BE2C (cell line): ENCODE results near the gene ADGRD1.

Experiments
- DNase-seq: peaks from one replicate; pipeline ENCODE4 v3.0.0-alpha.2; 2020
- H3K27me3 ChIP-seq: fragments of 250-450 bp; sonication (Bioruptor Pico); 2 replicates; pipeline ENCODE4 v1.5.1; 2020; ENCODE audit warnings: mild to moderate bottlenecking
- H3K36me3 ChIP-seq: fragments of 250-450 bp; sonication (Bioruptor Pico); 2 replicates; pipeline ENCODE4 v1.5.1; 2020; ENCODE audit warnings: mild to moderate bottlenecking
- H3K4me1 ChIP-seq: fragments of 250-450 bp; sonication (Bioruptor Pico); 2 replicates; pipeline ENCODE4 v1.5.1; 2020
- H3K4me3 ChIP-seq: 2 replicates; pipeline ENCODE4 v1.5.1; 2011; ENCODE audit warnings: low read depth, low read length
- H3K9me3 ChIP-seq: fragments of 250-450 bp; sonication (Bioruptor Pico); 2 replicates; pipeline ENCODE4 v1.5.1; 2020
- TF ChIP-seq, protein P1 (sequence below): IDR thresholded peaks from 2 replicates; pipeline ENCODE4 v1.5.1; 2012; ENCODE audit warnings: mild to moderate bottlenecking, low read depth, low read length

Gene ADGRD1

DNA sequence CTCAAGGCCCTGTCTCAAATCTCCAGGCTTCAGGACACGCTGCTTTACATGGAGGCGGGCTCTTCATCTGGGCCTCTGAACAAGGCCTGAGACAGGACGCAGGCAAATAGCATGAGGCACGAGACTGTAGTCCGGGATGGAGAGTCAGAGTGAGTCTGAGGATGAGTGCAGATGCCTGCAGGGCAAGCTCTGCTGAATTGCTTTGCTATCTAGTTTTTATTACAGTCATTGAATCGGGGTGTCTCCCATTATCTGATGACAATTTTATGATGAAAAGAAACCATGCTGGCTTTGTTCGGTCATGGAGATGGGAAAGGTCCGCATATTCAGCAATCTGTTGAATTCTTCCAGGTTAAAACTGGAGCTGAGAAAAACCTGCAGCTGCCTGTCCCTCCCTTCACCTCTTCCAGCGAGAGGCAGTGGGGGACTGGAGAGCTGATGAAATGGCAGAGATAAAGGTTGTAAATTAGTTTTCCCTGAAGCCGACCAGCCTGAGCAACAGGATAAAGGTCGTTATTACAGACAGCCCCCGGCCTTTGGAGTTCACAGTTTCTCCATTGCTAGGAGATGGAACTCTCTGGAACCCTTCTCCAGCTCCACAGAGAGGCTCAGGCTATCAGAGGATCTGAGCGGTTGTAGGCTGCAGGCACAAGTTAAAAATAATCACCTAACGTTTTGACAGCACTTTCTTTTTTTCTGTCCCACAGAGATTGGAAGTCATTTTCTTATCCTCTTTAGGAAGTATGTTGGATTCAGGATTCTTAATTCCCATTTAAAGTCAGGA is 1.3 kb upstream of the ADGRD1 start:
- peaks cover 25% of the 10 kb centered on the region for H3K4me1 ChIP-seq
- H3K36me3 ChIP-seq: no peaks in the 10 kb centered on the region
- DNase-seq: peak; percentile 73
- H3K4me3 ChIP-seq: peak overlapping the region; percentile 24
- H3K27me3 ChIP-seq: no peaks in the 10 kb centered on the region
- peaks cover 3% of the 10 kb centered on the region; the same call in 1 of the 2 replicates for H3K9me3 ChIP-seq
- TF ChIP-seq, protein P1, sequence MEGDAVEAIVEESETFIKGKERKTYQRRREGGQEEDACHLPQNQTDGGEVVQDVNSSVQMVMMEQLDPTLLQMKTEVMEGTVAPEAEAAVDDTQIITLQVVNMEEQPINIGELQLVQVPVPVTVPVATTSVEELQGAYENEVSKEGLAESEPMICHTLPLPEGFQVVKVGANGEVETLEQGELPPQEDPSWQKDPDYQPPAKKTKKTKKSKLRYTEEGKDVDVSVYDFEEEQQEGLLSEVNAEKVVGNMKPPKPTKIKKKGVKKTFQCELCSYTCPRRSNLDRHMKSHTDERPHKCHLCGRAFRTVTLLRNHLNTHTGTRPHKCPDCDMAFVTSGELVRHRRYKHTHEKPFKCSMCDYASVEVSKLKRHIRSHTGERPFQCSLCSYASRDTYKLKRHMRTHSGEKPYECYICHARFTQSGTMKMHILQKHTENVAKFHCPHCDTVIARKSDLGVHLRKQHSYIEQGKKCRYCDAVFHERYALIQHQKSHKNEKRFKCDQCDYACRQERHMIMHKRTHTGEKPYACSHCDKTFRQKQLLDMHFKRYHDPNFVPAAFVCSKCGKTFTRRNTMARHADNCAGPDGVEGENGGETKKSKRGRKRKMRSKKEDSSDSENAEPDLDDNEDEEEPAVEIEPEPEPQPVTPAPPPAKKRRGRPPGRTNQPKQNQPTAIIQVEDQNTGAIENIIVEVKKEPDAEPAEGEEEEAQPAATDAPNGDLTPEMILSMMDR: no peak

DNA sequence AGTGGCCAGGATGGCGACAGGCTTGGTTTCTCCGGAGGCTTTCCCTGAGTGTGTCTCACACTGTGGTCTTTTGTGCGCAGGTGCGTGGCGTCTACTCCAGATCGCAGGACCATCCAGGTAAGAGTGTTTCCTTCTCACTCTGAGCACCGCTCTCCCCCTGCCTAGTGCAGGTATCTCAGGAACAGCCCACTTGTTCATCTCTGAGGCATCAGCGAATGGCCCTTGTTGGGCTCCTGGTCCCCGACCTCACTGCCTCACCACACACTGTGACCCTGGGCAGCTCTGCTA is 781 bp downstream of the ADGRD1 start:
- Histone ChIP-seq H3K9me3 (peaks cover 3% of the 10 kb centered on the region; the same call in 1 of the 2 replicates), H3K4me3 (no peak overlapping the region), H3K27me3 (no peaks in the 10 kb centered on the region), H3K36me3 (no peaks in the 10 kb centered on the region), H3K4me1 (peaks cover 25% of the 10 kb centered on the region)
- TF ChIP-seq, protein P1: no peak
- DNase-seq: no peak

DNA sequence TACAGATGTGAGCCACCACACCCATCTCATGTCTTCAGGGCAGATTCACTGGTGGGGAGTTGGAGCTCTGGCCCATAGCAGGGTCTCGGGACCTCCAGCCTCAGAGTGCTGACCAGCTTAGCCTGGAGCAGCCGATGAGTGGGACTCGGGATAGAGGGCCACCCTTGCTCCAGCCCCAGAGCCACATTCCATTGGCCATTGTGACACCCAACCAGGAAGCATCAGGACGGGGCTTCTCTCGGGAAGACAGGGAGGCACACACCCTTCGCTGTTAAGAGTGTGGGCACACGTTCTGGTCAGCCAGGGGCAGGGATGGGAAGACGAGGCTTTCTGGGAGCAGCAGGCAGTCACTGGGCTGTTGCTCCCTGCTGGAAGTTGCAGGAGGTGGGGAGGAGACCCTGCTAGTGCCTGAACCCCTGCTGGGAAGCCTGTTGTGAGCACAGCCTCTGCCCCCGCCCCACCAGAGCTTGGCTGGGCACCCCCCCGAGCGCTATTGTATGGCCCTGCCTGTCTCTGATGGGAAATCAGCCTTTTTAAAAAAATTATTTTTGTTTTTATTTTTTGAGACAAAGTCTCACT is 1.6 kb downstream of the ADGRD1 start:
- TF ChIP-seq, protein P1: no peak
- Histone ChIP-seq H3K36me3 (no peaks in the 10 kb centered on the region), H3K27me3 (no peaks in the 10 kb centered on the region), H3K9me3 (peaks cover 3% of the 10 kb centered on the region; the same call in 1 of the 2 replicates), H3K4me3 (no peak overlapping the region), H3K4me1 (peaks cover 25% of the 10 kb centered on the region)
- no peak for DNase-seq

- TF ChIP-seq, protein P1: no peak
- Histone ChIP-seq H3K27me3 (no peaks in the 10 kb centered on the region), H3K4me1 (peaks cover 25% of the 10 kb centered on the region), H3K36me3 (no peaks in the 10 kb centered on the region), H3K9me3 (peaks cover 3% of the 10 kb centered on the region; the same call in 1 of the 2 replicates), H3K4me3 (no peak overlapping the region)
- DNase-seq: no peak
These were observed 2.3 kb downstream of the ADGRD1 start for GRCh38 chr12:130956009-130956408.

DNA sequence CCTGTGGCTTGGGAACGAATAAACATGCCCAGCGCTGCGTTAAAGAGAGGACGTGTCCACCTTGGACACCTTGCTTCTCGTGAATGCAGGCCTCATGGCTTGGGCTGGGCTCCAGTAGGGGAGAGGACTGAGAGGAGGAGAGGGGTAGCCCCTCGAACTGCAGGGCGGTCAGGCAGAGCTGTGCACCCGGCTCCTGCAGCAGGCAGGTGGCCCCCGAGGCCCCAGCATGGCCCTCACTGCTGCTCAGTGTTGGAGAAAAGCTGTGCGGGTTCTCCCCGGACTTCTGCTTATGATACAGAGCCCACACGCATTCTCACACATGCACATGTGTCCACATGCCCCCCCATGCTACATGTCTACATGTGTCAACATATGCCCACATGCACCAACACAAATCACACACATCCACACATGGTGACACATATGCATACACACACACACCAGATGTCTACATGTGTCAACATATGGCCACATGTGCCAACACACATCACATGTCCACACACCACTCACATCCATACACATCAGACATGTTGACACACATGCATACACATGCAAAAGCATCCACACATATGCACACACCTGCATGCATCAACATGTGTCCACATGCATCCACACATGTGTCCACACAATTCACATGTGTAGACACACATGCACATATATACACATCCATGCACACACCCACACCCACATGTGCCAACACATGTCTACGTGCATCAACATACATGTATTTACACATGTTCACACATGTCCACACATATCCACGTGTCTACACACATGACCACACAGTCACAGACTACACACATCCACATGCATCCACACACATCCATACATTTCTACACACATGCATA is 3.0 kb downstream of the ADGRD1 start:
- Histone ChIP-seq H3K9me3 (peaks cover 3% of the 10 kb centered on the region; the same call in 1 of the 2 replicates), H3K4me3 (no peak overlapping the region), H3K27me3 (no peaks in the 10 kb centered on the region), H3K36me3 (no peaks in the 10 kb centered on the region), H3K4me1 (peaks cover 21% of the 10 kb centered on the region)
- DNase-seq: no peak
- TF ChIP-seq, protein P1: no peak
